ENCODE data around the gene PLCH2.

PLCH2 gene

GRCh38 chr1:2429780-2430591, 46.1 kb upstream of the PLCH2 start:
- DNase-seq (ENCODE audit: low read depth), result no peak
- no peak overlapping the region for H3K4me3 ChIP-seq (ENCODE audit: low read length)

GRCh38 chr1:2430592-2430973, 45.5 kb upstream of the PLCH2 start:
- no peak overlapping the region for H3K4me3 ChIP-seq (ENCODE audit: low read length)
- TF ChIP-seq CTCF (conservative IDR thresholded peaks at IDR 0.05; ENCODE audit: low read length), result no peak
- DNase-seq (ENCODE audit: low read depth), result no peak

More at GRCh38 chr1:2429780-2430591, 46.1 kb upstream of the PLCH2 start:
- peak; percentile 34 for TF ChIP-seq CTCF (conservative IDR thresholded peaks at IDR 0.05; ENCODE audit: low read length)

- H3K4me3 ChIP-seq (ENCODE audit: low read length), result no peak overlapping the region
- TF ChIP-seq CTCF (conservative IDR thresholded peaks at IDR 0.05; ENCODE audit: low read length), result no peak
- no peak for DNase-seq (ENCODE audit: low read depth)
Observed at GRCh38 chr1:2431103-2431502, 45.0 kb upstream of the PLCH2 start.

- no peak for DNase-seq (ENCODE audit: low read depth)
- H3K4me3 ChIP-seq (ENCODE audit: low read length), result no peak overlapping the region
- TF ChIP-seq CTCF (conservative IDR thresholded peaks at IDR 0.05; ENCODE audit: low read length), result no peak
Observed at GRCh38 chr1:2431518-2431917, 44.6 kb upstream of the PLCH2 start.

- TF ChIP-seq CTCF (conservative IDR thresholded peaks at IDR 0.05; ENCODE audit: low read length), result no peak
- H3K4me3 ChIP-seq (ENCODE audit: low read length), result no peak overlapping the region
- DNase-seq (ENCODE audit: low read depth), result no peak
Observed at GRCh38 chr1:2432441-2432844, 43.6 kb upstream of the PLCH2 start.

GRCh38 chr1:2433196-2433595, 42.9 kb upstream of the PLCH2 start:
- no peak overlapping the region for H3K4me3 ChIP-seq (ENCODE audit: low read length)
- no peak for DNase-seq (ENCODE audit: low read depth)
- no peak for TF ChIP-seq CTCF (conservative IDR thresholded peaks at IDR 0.05; ENCODE audit: low read length)

GRCh38 chr1:2433936-2434655, 42.0 kb upstream of the PLCH2 start:
- no peak for TF ChIP-seq CTCF (conservative IDR thresholded peaks at IDR 0.05; ENCODE audit: low read length)
- DNase-seq (ENCODE audit: low read depth), result no peak
- no peak overlapping the region for H3K4me3 ChIP-seq (ENCODE audit: low read length)
